NCI-H128 (cell line): ENCODE measurements around the gene ATP7A.
"Not testable (repeated sequence)": the region's sequence is repeated elsewhere in the genome, so short reads cannot be mapped to it uniquely, and the experiment has no call there.

Experiments
- DNase-seq: peaks from one replicate; lab custom pipeline; 2025; ENCODE audit not compliant: unreplicated experiment; lab: John Stamatoyannopoulos, UW

The ATP7A gene

GRCh38 chrX:77910108-77910840 is at the start of gene ATP7A:
Gene ATP7A (plus strand): TSS chrX:77910693. CDS start chrX:77971642, 60,949 bp downstream.
- DNase-seq, result peak; percentile 43

GRCh38 chrX:77875372-77875771 is 35.1 kb upstream of the ATP7A start:
- no peak for DNase-seq

- not testable (repeated sequence) for DNase-seq
Observed at GRCh38 chrX:77881418-77881817, 29.1 kb upstream of the ATP7A start.

GRCh38 chrX:77892887-77893286 is 17.6 kb upstream of the ATP7A start:
- DNase-seq, result no peak

GRCh38 chrX:77893713-77894112 is 16.8 kb upstream of the ATP7A start:
- DNase-seq, result no peak

GRCh38 chrX:77894921-77895886 is 15.3 kb upstream of the ATP7A start, which contains the start of gene MAGT1:
Gene MAGT1 (minus strand): TSS chrX:77895435. CDS start chrX:77895410, 25 bp downstream.
- peak; percentile 67 for DNase-seq

- peak; percentile 71 for DNase-seq
Observed at GRCh38 chrX:77899081-77899828, 11.2 kb upstream of the ATP7A start, which contains the start of gene COX7B. Gene COX7B (plus strand): TSS chrX:77899468. CDS start chrX:77899554, 86 bp downstream.

- DNase-seq, result no peak
Observed at GRCh38 chrX:77900688-77901087, 9.8 kb upstream of the ATP7A start.

GRCh38 chrX:77901506-77901905 is 9.0 kb upstream of the ATP7A start:
- DNase-seq, result no peak

GRCh38 chrX:77917294-77917933 is 6.9 kb downstream of the ATP7A start:
- no peak for DNase-seq

- no peak for DNase-seq
Observed at GRCh38 chrX:77918568-77918967, 8.1 kb downstream of the ATP7A start.

- not testable (repeated sequence) for DNase-seq
Observed at GRCh38 chrX:77919370-77919769, 8.9 kb downstream of the ATP7A start.

GRCh38 chrX:77922787-77923186 is 12.3 kb downstream of the ATP7A start:
- DNase-seq, result no peak

- DNase-seq, result no peak
Observed at GRCh38 chrX:77924320-77924859, 13.9 kb downstream of the ATP7A start.

GRCh38 chrX:77925764-77926163 is 15.3 kb downstream of the ATP7A start:
- no peak for DNase-seq

- DNase-seq, result no peak
Observed at GRCh38 chrX:77930581-77930980, 20.1 kb downstream of the ATP7A start.

- no peak for DNase-seq
Observed at GRCh38 chrX:77935886-77936285, 25.4 kb downstream of the ATP7A start.

GRCh38 chrX:77936299-77936698 is 25.8 kb downstream of the ATP7A start:
- no peak for DNase-seq

GRCh38 chrX:77937291-77937690 is 26.8 kb downstream of the ATP7A start:
- no peak for DNase-seq

GRCh38 chrX:77938083-77938680 is 27.7 kb downstream of the ATP7A start:
- DNase-seq, result no peak
